GM20431 (cell line): ENCODE results near the gene LCE1E.

Experiments used
- in situ Hi-C: fragments of 300-500 bp; cut with MseI, MboI; formaldehyde crosslinking; loops from one replicate; pipeline ENCODE4 v1.15.0; 2020; ENCODE audit warnings: low sequenced_read_pairs; ENCODE audit not compliant: unreplicated experiment

Gene LCE1E

DNA sequence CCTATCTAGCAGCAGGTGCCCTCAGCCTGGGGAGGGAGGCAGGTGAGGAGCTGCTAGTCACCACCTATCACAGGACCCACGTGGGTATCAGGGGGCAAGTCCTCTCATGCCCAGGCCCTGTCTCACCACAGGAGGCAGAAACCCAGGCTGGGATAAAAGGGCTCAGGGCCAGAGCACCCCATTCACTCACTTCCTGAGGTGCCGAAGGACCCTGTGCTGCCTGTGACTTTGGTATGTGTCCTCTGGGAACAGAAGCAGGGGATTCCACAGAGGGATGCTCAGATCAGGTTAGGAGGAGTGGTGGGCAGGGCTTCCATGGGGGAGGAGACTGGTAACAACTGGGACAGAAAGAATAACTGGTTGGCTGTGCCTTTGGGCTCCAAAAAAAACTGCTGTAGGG lies at the start of gene LCE1E:
TSS of gene LCE1E (plus strand) at position 181 of the 400 bp plus-strand sequence. CDS start 1,043 bp downstream, outside the sequence.
- in situ Hi-C loops: no loop called here

GRCh38 chr1:152737997-152738396 lies 48.1 kb upstream of the LCE1E start:
- in situ Hi-C loops: no loop called here

GRCh38 chr1:152739841-152740240 lies 46.2 kb upstream of the LCE1E start:
- in situ Hi-C loops: no loop called here

DNA sequence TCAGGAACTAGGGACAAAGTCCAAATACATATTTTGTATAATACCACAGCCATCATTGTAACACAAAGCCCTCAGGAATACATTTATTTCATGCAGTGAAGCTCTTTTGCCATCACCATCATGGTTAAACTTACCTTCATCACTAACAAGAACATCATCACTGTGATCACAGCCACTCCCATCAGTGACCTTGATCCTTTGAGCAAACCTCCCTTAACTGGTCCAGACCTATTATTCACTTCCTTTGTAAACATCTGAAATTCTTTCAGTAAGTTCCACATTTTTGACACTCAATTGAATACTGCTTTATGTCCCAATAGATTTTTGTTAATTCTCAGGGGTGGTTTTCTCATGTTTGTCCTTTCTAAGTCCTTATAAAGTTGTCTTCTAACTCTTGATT lies 44.4 kb upstream of the LCE1E start:
- in situ Hi-C loops: no loop called here

- in situ Hi-C loops: no loop called here
These were observed 42.5 kb upstream of the LCE1E start for GRCh38 chr1:152743371-152744145.

DNA sequence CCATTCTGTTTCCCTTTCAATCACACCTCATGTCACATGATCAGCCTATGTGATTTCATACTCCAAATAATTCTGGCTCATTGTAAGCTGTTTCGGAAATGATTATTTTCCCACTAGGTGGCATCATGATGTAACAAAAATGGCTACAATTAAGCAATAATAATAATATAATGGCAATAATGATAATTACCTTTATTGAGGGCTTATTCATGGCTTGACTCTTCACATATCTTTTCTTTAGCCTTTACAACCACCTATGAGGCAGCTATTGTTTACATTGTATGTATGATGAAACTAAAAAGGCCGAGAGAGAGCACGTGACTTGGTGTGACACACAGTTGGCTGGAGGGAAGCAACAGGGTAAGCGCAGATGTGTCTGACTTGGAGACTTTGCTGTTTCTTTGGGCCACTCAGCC lies 40.8 kb upstream of the LCE1E start:
- in situ Hi-C loops: no loop called here

DNA sequence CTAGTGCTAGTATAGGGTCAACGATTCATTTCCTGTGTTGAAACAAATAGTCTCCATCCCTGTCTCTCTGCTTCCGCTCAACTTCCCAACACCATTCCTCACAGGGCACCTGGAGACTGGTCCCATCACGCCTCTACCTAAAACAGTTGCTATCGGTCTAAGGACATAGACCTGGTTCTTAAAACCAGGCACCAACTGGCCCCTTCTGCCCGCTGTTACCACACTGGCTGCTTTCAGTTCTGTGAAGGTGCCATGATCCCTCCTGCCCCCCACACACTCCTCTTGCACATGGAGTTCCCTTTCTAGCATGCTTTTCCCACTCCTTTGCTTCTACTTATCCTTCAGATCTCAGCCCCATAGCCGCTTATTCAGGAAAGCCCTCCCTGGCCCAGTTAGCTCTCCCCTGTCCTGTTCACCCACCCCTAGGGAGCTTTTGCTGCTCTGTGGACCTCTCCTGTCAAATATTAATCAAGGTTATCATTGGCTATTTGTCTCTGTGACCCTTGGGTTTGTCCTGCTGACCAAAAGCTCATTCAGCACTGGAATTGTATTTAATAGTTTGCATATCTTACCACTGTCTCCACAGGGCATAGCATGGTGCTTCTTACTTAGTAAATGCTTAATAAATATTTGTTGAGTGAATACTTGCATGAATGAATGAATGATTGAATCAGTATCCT lies 40.2 kb upstream of the LCE1E start:
- in situ Hi-C loops: no loop called here

DNA sequence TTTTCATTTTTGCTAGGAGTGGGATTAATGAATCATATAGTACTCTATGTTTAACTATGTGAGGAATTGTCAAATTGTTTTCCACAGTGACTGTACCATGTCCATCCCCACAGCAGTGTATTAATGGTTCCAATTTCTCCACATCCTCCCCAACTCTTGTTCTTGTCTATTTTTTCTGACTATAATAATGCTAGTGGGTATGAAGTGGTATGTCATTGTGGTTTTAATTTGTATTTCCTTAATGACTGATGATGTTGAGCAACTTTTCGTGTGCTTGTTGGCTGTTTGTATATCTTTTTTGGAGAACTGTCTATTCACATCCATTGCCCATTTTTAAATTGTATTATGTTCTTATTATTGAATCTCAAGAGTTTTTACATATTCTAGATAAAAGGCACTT lies 38.2 kb upstream of the LCE1E start:
- in situ Hi-C loops: no loop called here

DNA sequence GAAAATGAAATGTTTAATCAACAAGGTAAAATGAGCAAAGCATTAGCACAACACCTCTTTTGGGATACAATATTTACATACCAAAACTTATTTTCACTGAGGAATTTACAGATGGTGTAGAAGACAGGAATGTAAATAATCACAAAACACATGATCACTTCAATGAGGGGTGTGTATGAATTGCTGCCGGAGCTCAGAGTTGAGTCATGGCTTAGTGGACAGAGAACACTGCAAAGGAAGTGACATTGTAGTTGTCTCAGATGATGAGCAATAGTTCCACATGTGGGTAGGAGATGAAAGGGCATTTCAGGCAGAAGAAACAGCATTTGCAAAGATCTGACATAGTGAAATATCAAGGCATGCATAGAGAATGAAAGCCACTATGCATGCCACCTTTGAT lies 33.8 kb upstream of the LCE1E start:
- in situ Hi-C loops: no loop called here

DNA sequence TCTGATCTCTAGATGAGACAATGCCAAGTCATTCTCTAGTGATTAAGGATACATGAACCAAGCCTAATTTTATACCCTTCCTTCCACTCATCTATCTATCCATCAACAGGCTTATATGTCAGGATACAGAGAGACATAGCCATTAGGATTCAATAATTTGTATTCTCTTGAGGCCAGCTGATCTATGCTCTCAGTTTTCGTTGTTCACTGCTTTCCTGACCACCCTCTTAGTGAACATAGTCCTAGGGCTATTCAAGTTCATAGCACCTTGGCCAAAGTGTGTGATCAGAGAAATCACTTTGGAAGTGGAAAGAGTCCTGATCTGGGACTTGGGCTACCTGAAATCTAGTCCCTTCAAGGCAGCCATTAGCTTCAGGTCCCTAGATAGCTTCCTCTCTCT lies 32.5 kb upstream of the LCE1E start:
- in situ Hi-C loops: no loop called here

DNA sequence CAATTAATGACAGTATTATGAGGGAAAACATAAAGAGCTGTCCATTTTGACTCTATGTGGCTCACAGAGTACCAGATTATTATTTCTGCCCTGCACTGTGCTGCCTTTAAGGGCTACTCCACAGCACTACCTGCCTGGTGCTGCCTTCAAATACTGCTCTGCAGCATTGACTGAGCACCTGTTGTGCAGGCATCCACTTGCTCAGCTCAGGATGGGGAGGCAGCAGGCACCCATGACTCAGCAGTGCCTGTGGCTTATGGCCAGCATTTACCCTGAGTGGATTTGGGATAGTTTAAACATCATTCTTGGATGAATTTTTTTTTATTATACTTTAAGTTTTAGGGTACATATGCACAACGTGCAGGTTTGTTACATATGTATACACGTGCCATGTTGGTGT lies 29.2 kb upstream of the LCE1E start:
- in situ Hi-C loops: no loop called here

- in situ Hi-C loops: no loop called here
These were observed 28.3 kb upstream of the LCE1E start, which contains the start of gene KPRP for GRCh38 chr1:152757747-152758146. Gene KPRP (plus strand): TSS chr1:152758025. CDS start chr1:152759589, 1,564 bp downstream.

DNA sequence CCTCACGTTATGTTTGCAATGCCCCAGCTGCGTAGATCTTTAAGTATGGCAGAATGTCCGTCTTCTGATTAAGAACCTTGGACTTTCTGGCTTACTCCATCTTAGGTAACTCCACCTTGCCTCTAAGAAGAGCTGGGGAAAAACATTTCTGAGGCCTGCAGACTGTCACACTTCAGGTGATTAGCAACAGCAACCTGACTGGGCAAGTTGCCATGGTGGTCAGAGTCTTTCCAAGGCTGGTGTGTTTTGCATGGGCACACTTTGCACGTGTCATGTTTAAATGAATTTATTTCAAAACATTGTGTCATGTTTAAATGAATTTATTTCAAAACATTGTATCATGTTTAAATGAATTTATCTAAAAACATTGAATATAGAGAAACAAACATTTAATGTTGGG lies 27.4 kb upstream of the LCE1E start:
- in situ Hi-C loops: no loop called here

GRCh38 chr1:152759453-152760173 lies 26.4 kb upstream of the LCE1E start:
- in situ Hi-C loops: no loop called here

- in situ Hi-C loops: no loop called here
These were observed 25.4 kb upstream of the LCE1E start for GRCh38 chr1:152760551-152761190.

DNA sequence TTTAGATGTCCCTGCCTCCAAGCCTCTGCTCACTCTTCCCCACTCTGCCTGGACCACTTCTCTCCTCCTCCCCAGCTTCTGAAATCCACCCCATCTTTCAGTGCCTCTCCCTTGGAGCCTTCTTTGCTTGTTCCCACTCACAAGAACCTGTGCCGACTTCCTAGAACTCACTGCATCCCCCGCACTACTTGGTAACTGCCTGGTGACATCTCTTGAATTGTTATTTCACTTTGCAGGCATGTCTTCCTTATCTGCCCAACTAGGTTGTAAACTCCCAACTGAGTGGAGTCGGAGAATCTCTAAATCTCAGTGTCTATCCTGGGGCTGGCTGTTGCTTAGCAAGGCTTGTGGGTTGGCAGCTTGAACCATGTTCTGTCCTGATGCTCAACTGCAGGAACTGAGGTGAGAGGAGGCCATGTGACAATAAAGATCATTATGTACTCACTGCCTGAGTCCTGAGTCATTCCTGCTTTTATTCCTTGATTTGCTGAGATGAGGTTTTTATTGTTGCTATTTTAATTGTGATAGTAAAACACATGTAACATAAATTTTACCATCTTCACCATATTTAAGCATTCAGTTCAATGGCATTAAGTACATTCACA lies 24.3 kb upstream of the LCE1E start:
- in situ Hi-C loops: no loop called here

DNA sequence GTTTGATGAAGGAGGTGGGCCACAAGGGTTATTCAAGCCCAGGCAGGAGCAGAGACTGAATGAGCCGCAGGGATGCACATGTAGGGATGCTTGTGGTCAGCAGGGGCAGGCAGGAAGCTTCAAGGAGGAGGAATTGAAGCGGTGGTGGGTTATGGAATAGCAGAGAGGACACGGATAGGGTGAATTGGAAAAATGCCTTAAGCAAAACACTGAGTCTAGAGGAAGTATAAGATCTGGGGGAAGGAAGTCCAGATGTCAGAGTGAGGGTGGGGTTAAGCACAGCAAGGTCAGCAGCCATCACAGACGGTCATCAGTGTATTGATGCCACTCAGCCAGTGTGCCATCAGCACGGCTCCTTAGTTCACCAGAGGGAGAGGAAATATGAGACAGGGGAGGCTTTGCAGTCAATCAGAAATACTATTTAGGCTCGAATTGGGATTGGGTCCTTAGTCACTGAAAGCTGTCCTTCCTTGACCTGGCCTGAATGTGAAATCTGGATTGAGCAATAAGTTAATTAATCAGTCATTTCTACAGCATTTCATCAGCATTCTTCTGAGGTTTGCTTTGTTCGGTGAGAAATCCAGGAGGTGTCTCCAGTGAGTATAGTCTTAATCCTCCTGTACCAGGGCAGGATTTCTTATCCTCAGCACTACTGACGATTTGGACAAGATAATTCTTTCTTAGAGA lies 17.1 kb upstream of the LCE1E start:
- in situ Hi-C loops: no loop called here

- in situ Hi-C loops: no loop called here
These were observed 15.6 kb upstream of the LCE1E start for GRCh38 chr1:152770411-152770810.

DNA sequence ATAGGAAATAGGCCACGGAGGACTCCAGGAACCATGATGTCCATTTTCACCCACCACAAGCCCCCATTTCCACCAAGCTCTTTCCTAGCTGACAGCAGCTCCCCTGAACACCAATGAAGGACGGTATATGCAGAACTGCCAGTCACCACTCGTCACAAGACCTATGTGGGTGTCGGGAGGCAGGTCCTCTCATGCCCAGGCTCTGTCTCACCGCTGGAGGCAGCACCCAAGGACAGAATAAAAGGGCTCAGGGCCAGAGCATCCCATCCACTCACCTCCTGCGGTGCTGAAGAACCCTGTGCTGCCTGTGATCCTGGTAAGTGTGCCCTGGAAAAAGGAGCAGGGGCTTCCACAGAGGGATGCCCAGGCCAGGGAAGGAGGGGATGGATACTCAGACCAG lies 11.2 kb upstream of the LCE1E start, which contains the start of gene LCE1F:
TSS of gene LCE1F (plus strand) at position 266 of the 400 bp plus-strand sequence. CDS start 1,232 bp downstream, outside the sequence.
- in situ Hi-C loops: no loop called here
